Body of pancreas (tissue), 4 donors: ENCODE measurements around the gene HOXB5.

Experiments used
- CTCF ChIP-seq, 7 experiments: fragments of 450-650 bp in 4 of 7; fragments of 200-600 bp in 3 of 7; sonication (generic) in 3 of 7; IDR thresholded peaks; one replicate each; pipeline ENCODE4 v1.5.1; 2016 to 2019; ENCODE audit warnings: antibody characterized with exemption in 7 of 7
- POLR2A ChIP-seq, 3 donors: fragments of 450-650 bp; IDR thresholded peaks; one replicate each; pipeline ENCODE4 v1.6.1; 2016; ENCODE audit warnings: antibody characterized with exemption in 3 of 3, mild to moderate bottlenecking in 2 of 3

GRCh38 chr17:48641541-48642058 lies 48.0 kb upstream of the HOXB5 start:
- TF ChIP-seq POLR2A (IDR thresholded peaks at IDR 0.05) (no peak), CTCF (IDR thresholded peaks at IDR 0.05) (no peak)
